Hematopoietic multipotent progenitor cell treated with erythropoietin and hydrocortisone succinate and interleukin-3 and kit ligand, for 17 days (in vitro differentiated cells): ENCODE results near the gene FAM107A.

Source experiments
- DNase-seq: peaks from one replicate; pipeline ENCODE4 v3.0.0-alpha.2; 2015; ENCODE audit warnings: low spot score

FAM107A gene

DNA sequence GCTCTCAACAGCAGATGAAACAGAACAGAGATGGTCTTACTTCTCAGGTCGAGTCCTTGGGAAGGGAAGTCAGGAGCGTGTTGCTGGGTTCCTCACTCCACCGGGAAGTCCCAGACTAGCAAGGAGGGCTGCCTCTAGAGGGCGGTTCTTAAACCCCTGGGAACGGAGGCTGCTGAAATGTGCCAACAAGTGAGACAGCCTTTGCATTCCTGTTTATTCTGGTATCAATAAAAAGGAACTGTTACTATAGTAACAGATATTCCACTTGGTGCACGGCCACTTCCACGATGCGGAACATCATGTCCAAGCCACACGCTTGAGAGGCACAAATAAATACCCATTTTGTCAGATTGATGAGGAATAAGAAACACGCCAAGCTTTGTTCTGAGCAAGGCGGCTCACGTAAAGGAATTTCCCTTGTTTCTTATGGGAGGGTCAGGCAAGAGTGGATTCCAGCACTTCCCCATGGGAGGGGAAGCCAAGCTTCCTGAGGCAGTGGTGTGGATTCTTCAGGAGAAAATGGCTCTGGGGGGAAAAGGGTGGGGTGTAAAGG is at the start of gene FAM107A:
TSS of gene FAM107A (minus strand) at position 123 of the 553 bp plus-strand sequence. CDS start 7,531 bp downstream, outside the sequence.
- DNase-seq: no peak

DNA sequence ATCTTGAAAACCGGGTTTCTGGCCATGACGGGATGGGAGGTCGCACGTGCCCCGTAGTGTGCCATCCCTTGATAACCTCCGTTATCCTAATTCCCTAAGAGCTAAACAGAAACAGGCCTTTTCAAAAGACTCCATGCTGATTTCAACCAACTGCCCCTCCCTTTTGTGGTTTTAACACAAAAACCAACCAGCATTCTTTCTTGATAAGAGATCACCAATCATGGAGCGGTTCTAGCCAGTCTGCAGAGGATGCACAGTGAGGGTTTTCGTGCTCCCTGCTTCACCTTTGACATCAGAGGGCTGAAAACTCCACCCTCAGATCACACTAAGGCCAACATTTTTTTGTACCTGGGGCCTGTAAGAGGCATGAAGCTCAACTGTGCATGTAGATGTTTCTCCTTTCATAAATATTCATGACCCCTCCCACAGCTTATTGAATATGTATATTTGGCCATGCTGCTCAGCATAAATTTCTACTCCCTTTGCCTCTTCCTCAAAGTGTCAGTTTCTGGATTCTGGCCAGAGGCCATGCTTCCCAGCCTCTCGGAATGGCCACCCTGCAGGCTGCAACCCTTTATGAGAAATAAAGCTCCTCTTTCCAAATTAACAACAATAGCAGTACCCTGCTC is 48.1 kb upstream of the FAM107A start:
- no peak for DNase-seq

DNA sequence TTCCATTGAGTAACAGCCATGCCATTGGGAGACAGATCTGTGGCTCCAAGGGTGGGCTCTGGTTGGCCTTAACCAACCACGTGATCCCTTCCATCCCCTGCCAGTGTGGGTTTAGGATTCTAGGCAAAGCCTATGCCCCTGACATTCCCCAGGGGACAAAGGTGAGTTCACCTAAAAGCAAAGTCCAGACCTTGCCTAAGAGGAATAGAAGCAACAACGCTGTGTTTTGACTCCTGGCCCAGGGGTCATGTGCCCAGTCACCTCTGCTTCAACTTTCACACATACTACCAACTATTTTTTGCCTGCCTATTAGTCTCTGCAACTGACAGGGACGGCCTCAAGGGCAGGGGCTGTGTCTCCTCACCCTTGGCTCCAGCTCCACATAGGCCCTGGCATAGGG is 47.4 kb upstream of the FAM107A start:
- no peak for DNase-seq

DNA sequence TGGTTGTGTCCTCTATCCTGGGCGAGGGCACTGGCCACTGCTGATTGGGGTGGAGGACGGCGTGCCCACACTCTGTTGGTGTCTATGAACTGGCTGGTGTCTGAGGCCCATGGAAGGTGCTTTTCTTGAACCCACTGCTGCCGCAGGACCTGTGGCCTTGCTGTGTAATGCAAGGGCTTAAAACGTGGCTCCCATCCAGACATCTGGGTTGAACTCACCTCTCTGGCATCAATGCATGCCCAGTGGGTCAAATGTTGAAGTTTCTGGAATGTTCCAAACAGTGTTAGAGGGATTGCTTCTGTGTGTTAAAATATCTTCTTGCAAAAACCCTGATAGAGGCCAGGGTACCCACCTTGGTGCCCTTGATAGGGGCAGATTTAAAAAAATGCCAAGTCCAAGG is 46.8 kb upstream of the FAM107A start:
- no peak for DNase-seq

DNA sequence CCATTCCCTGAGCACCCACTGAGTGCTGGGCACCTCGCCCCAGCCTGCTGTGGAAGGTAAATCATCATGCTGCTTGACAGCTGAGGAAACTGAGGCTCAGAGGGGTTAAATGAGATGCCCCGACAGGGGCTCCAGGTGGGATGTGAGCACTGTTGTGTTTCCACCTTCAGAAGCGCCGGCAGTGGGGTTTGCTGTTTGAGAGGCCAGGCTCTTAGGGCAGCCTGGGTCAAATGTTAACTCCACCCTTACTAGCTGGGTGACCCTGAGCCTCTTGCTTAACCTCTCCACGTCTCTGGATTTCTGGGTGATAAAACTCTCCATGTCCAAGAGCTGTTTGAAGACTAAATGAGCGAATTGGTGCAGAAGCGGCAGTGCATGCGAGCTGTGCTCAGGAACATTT is 46.3 kb upstream of the FAM107A start:
- no peak for DNase-seq

DNA sequence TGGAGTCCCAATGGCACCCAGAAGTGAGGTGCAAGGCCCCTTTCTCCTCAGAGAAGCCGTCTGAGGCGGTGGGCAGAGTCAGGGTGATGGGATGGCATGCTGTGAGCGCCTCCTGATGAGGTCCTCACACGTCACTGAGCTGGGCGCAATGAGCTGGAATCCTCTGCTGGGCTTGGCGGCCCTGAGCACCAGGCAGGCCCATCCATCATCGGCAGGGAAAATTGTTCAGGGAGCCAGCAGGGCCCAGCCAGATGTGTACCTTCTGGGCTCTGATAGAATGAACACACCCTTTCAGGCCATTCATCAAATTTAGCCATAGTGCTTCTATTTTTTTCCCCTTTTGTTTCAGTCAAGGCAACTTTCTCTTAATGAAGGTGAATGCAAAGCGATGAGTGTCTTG is 45.7 kb upstream of the FAM107A start:
- DNase-seq: no peak

DNA sequence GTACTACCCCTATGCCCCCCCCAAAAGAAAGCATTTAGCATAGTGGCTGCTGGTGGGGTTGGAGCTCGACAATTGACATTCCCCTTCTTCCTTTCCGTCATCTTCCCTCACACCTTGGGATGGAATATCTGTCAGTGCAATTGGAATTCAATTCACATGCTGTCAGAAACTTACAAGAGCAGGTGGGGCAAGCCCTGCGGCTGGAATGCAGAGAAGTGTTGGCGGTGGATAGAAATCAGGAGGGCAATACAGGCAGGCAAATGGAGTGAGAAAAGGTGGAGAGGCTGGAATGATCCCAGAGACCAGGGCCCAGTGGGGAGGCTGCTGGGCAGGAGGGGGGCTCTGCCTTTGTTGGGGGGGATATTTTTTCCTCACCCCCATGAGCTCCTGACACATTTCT is 45.2 kb upstream of the FAM107A start:
- DNase-seq: no peak

GRCh38 chr3:58621086-58621830 is 44.1 kb upstream of the FAM107A start:
- DNase-seq: no peak

- no peak for DNase-seq
These were observed 43.2 kb upstream of the FAM107A start for GRCh38 chr3:58620421-58620820.

DNA sequence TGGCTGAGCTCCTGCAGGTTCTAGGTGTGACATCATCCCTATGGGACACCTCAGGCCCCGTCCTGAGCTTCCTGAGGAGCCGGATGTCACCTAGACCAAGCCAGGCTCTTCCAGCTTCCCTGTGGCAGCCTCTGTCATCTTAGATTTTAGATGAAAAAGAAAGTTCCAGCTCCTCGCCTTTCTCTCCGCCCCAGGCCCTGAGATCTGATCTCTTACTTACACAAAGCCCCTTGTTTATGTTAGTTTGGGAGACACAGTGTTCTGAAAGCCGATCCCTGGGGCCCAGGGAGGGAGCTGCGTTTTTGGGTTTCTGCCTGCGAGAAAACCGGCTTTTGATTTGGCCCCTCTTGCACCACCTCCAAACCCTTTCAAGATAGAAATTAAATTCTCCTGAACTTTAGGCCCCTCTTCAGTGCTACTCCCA is 40.2 kb upstream of the FAM107A start:
- no peak for DNase-seq

- no peak for DNase-seq
These were observed 36.3 kb upstream of the FAM107A start for GRCh38 chr3:58613236-58614132.

GRCh38 chr3:58612830-58613229 is 35.6 kb upstream of the FAM107A start:
- no peak for DNase-seq

GRCh38 chr3:58609990-58610389 is 32.8 kb upstream of the FAM107A start:
- no peak for DNase-seq

- no peak for DNase-seq
These were observed 31.5 kb upstream of the FAM107A start for GRCh38 chr3:58608648-58609047.

GRCh38 chr3:58607816-58608215 is 30.6 kb upstream of the FAM107A start:
- DNase-seq: no peak

DNA sequence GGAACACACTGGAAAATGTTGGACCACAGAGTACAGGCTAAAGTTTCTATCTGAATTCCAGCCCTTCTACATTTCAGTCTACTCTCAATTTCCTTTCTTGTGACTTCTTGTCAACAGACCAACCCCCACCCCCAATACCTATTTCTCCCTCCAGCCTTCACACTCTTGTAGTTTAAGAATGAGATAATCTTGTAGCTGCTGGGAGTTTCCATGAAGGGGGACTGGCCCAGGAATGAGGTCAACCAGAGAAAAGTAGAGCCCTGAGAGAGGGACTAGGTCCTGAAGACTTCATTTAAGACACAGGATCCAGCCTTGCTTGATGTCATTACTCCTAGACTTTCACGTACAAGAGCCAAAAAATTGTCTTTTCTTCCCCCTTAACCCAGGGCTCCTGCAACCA is 29.5 kb upstream of the FAM107A start:
- DNase-seq: no peak

DNA sequence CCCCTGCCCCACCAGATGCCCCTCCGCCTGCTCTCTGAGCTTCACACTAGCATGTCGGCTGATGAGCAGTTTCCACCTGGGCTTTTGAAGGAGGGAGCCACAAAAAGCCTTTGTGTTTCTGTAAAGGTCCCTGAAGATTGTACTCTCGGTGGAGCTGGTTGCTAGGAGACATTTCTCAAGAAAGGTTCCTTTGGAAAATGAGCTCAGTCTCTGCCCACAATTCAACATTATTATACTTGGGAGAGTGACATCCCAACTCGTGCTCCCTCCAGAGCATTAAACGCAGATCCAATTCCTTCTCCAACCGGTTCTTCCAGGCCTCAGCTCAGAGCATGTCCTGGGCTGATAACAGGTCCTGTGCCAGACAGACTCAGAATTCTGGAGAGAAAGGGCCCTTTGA is 26.8 kb upstream of the FAM107A start:
- DNase-seq: no peak

DNA sequence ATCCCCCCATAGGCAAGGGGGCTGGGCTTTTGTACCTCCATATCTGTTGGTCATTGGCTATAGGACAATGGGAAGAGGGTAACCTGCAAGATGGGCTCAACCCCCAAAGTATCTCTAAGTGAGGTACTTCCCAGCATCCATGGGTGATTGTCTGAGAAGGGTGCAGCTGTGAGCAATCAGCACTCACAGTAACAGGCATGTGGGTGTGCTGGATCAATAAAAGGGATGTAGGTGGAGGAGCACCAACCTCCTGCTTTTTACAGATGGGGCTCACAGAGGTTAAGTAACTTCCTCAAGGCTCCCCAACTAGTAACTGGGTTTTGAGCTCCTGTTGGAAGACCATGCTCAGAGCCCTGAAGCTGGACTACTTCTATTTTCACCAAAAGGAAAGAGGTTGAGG is 26.4 kb upstream of the FAM107A start:
- DNase-seq: no peak

DNA sequence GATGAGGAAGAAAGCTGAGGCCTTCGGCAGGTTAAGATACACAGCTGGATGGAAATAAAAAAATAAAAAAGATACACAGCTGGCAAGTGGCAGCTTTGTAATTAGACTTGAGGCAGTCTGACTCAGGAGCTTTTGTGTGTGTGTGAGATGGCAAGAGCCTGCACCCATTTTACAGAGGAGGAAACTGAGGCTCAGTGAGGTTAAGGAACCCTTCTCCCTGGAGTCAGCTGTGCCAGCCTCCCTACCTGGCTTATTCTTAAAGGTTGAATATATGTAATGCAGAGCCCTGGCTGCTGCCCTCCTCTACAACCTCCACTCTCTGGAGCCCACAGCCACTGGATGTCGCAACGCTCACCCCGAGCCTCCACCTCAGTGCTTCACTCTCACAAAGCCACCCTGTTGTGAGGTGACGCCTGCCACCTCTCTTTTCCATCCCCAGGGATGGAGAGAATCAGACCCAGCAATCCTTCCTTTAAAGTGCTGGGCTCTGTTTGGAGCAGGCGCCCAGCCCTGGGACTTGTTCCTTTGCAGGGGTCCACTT is 20.6 kb upstream of the FAM107A start:
- no peak for DNase-seq

DNA sequence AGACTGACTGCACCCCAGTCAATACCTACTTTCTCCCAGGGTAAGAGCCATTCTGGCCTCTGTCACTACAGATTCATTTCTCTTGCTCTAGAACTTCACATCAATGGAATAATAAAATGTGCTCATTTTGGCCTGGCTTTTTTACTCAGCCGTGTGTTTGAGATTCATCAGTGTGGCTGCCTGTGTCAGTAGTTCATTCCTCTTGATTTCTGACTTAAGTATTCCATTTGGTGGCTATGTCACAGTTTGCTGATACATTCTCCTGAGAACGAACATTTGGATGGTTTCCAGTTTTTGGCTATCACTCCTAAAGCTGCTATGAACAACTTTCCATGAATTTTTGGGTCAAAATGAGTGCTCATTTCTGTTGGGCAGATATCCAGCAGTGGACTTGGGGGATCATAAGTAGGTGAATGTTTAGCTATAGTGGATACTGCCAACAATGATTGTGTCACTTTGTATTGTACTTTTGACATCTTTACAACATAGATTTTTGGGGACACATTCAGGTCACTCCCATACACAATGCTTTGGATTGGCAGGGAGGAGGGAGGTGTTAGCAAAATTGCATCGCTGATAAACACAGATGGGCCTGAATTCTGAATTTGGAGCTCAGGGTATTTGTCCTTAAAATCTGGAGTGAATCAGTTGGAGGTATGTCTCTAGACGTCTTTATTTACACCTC is 19.8 kb upstream of the FAM107A start:
- DNase-seq: no peak

DNA sequence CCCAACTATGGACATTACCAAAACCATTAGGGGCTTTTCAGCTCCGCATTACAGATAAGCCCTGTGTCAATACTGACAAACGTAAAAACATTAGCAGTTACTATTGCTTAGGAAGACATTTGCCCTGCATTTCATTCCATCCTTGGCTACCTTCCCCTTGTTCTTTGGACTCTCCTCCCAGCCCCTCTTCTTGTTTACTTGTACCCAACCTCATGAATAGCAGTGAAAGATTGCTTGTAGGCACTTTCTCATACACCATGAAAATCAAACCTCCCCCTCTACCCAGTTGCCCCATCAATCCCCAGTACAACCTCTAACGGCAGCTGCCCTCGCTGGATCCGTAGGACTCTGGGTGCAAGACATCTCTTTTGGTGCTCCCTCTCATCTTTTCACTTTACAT is 16.9 kb upstream of the FAM107A start:
- no peak for DNase-seq
